Measurements from ENCODE around the gene LARGE2. TPM values are rescaled to one million over a fixed set of nuclear protein-coding genes. Genes with fewer than 3 reads are reported as not detected.

LARGE2 gene
- total RNA-seq, 2 experiments from 2014 or later: 0.60 to 1.3 TPM

GRCh38 chr11:45968901-45969300 lies 46.4 kb downstream of the LARGE2 start:
- H3K4me1 ChIP-seq (ENCODE audit: insufficient read depth, low read length, poor library complexity, severe bottlenecking): no peaks in the 10 kb centered on the region
- intact Hi-C loops (cut with micrococcal nuclease; ENCODE audit: unreplicated experiment): no loop called here
- ChIA-PET CTCF (ENCODE audit: unreplicated experiment) (no interaction called here), POLR2A (interaction anchor here (1.2 kb wide), 1 partner anchor 16 kb away, joined by 3 read pairs; no protein-coding TSS in a partner anchor)
- no peaks in the 10 kb centered on the region for H3K79me2 ChIP-seq (ENCODE audit: insufficient read depth, low read depth, low read length)
- no peak overlapping the region for H3K4me2 ChIP-seq (ENCODE audit: low read length)
- H4K20me1 ChIP-seq (ENCODE audit: insufficient read depth, low read length): no peaks in the 10 kb centered on the region
- TF ChIP-seq, protein P1, sequence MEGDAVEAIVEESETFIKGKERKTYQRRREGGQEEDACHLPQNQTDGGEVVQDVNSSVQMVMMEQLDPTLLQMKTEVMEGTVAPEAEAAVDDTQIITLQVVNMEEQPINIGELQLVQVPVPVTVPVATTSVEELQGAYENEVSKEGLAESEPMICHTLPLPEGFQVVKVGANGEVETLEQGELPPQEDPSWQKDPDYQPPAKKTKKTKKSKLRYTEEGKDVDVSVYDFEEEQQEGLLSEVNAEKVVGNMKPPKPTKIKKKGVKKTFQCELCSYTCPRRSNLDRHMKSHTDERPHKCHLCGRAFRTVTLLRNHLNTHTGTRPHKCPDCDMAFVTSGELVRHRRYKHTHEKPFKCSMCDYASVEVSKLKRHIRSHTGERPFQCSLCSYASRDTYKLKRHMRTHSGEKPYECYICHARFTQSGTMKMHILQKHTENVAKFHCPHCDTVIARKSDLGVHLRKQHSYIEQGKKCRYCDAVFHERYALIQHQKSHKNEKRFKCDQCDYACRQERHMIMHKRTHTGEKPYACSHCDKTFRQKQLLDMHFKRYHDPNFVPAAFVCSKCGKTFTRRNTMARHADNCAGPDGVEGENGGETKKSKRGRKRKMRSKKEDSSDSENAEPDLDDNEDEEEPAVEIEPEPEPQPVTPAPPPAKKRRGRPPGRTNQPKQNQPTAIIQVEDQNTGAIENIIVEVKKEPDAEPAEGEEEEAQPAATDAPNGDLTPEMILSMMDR (conservative IDR thresholded peaks at IDR 0.05; ENCODE audit: low read length): no peak
- no peak for TF ChIP-seq EZH2phosphoT487 (IDR thresholded peaks at IDR 0.05; ENCODE audit: borderline replicate concordance, low read depth, low read length)
- peaks cover 51% of the 10 kb centered on the region for H3K36me3 ChIP-seq (ENCODE audit: insufficient read depth, low read length)
- H3K27ac ChIP-seq (ENCODE audit: low read depth, low read length, poor library complexity, severe bottlenecking): no peak overlapping the region
- no peaks in the 10 kb centered on the region for H3K9me3 ChIP-seq (ENCODE audit: low read length)
- no peak overlapping the region for H3K4me3 ChIP-seq (ENCODE audit: low read depth, low read length, poor library complexity, severe bottlenecking)
- no peak overlapping the region for H2AFZ ChIP-seq (ENCODE audit: low read length)
- BruUV-seq (replicated peaks): no TSS peak
- H3K9me2 ChIP-seq (ENCODE audit: insufficient read depth, low read length): no peaks in the 10 kb centered on the region
- DNase-seq (ENCODE audit: low spot score): no peak

DNA sequence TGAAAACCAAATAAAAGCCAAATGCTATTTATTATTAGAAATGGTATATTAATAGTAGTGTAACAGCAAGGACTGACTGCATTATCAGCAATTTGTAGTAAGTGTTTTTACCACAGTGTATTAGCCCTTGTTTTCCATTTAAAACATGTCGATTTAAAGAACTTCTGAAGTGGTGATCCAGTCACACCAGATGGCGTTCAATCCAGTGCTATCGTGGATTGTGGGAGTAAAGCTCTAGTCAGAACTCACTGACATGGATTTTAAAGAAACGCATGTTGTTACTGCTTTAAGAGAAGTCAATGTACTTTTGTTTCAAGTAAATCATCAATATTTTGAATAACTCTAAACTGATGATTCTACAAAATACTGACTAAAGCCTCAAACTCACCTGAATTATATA lies 51.1 kb downstream of the LARGE2 start:
- H3K27ac ChIP-seq (ENCODE audit: low read depth, low read length, poor library complexity, severe bottlenecking): no peak overlapping the region
- POLR2A ChIA-PET: interaction anchor here (0.6 kb wide), 1 partner anchor 16 kb away, joined by 3 read pairs; no protein-coding TSS in a partner anchor
- TF ChIP-seq EZH2phosphoT487 (IDR thresholded peaks at IDR 0.05; ENCODE audit: borderline replicate concordance, low read depth, low read length): no peak
- TF ChIP-seq, protein P1 (conservative IDR thresholded peaks at IDR 0.05; ENCODE audit: low read length): no peak
- no peaks in the 10 kb centered on the region for H4K20me1 ChIP-seq (ENCODE audit: insufficient read depth, low read length)
- no peak for DNase-seq (ENCODE audit: low spot score)
- no peaks in the 10 kb centered on the region for H3K9me2 ChIP-seq (ENCODE audit: insufficient read depth, low read length)
- no peak overlapping the region for H3K4me2 ChIP-seq (ENCODE audit: low read length)
- BruUV-seq (replicated peaks): no TSS peak
- peaks cover 49% of the 10 kb centered on the region for H3K36me3 ChIP-seq (ENCODE audit: insufficient read depth, low read length)
- no peak overlapping the region for H2AFZ ChIP-seq (ENCODE audit: low read length)
- no peaks in the 10 kb centered on the region for H3K79me2 ChIP-seq (ENCODE audit: insufficient read depth, low read depth, low read length)
- H3K4me1 ChIP-seq (ENCODE audit: insufficient read depth, low read length, poor library complexity, severe bottlenecking): no peaks in the 10 kb centered on the region
- no peak overlapping the region for H3K4me3 ChIP-seq (ENCODE audit: low read depth, low read length, poor library complexity, severe bottlenecking)
- intact Hi-C loops (cut with micrococcal nuclease; ENCODE audit: unreplicated experiment): no loop called here
- no peaks in the 10 kb centered on the region for H3K9me3 ChIP-seq (ENCODE audit: low read length)
- CTCF ChIA-PET (ENCODE audit: unreplicated experiment): no interaction called here

DNA sequence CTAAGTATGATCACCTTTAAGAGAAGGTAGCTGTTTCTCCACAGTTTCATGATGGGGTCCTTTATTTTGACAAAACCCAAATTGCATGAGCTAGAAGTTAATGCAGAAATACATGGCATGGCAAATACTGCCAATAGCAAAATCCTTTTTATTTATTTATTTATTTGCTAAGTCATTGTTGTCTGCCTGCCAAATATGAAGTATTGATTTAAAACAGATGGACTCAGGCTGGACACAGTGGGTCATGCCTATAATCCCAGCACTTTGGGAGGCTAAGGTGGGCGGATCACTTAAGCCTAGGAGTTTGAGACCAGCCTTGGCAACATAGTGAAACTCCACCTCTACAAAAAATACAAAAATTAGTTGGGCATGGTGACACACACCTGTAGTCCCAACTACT lies 52.4 kb downstream of the LARGE2 start:
- H2AFZ ChIP-seq (ENCODE audit: low read length): no peak overlapping the region
- H3K36me3 ChIP-seq (ENCODE audit: insufficient read depth, low read length): peaks cover 47% of the 10 kb centered on the region
- no peak for DNase-seq (ENCODE audit: low spot score)
- no peaks in the 10 kb centered on the region for H3K9me2 ChIP-seq (ENCODE audit: insufficient read depth, low read length)
- no peaks in the 10 kb centered on the region for H4K20me1 ChIP-seq (ENCODE audit: insufficient read depth, low read length)
- H3K27ac ChIP-seq (ENCODE audit: low read depth, low read length, poor library complexity, severe bottlenecking): no peak overlapping the region
- H3K4me1 ChIP-seq (ENCODE audit: insufficient read depth, low read length, poor library complexity, severe bottlenecking): no peaks in the 10 kb centered on the region
- intact Hi-C loops (cut with micrococcal nuclease; ENCODE audit: unreplicated experiment): no loop called here
- H3K79me2 ChIP-seq (ENCODE audit: insufficient read depth, low read depth, low read length): no peaks in the 10 kb centered on the region
- ChIA-PET POLR2A (no interaction called here), CTCF (ENCODE audit: unreplicated experiment) (no interaction called here)
- no peaks in the 10 kb centered on the region for H3K9me3 ChIP-seq (ENCODE audit: low read length)
- H3K4me2 ChIP-seq (ENCODE audit: low read length): no peak overlapping the region
- TF ChIP-seq EZH2phosphoT487 (IDR thresholded peaks at IDR 0.05; ENCODE audit: borderline replicate concordance, low read depth, low read length): no peak
- TF ChIP-seq, protein P1 (conservative IDR thresholded peaks at IDR 0.05; ENCODE audit: low read length): no peak
- BruUV-seq (replicated peaks): no TSS peak
- no peak overlapping the region for H3K4me3 ChIP-seq (ENCODE audit: low read depth, low read length, poor library complexity, severe bottlenecking)

Other genes starting within 250 kb of the LARGE2 start
- 2.1 and 3.3 TPM in 2 replicates for gene SLC35C1, start 117.5 kb upstream of the LARGE2 start, total RNA-seq (2014; rRNA removed; shearing (Covaris generic))
- gene SLC35C1, start 117.5 kb upstream of the LARGE2 start, total RNA-seq (2022): 7.9 and 9.2 TPM in 2 replicates
- 19.2 and 24.5 TPM in 2 replicates for gene CRY2, start 75.2 kb upstream of the LARGE2 start, total RNA-seq (2014; rRNA removed; shearing (Covaris generic))
- 24.6 and 27.2 TPM in 2 replicates for gene CRY2, start 75.2 kb upstream of the LARGE2 start, total RNA-seq (2022)
- 2.2 and 2.9 TPM in 2 replicates for gene MAPK8IP1, start 37.0 kb upstream of the LARGE2 start, total RNA-seq (2014; rRNA removed; shearing (Covaris generic))
- 1.5 and 2.2 TPM in 2 replicates for gene MAPK8IP1, start 37.0 kb upstream of the LARGE2 start, total RNA-seq (2022)
- gene FREY1, start 15.4 kb upstream of the LARGE2 start, total RNA-seq (2014; rRNA removed; shearing (Covaris generic)): 2.4 and 3.3 TPM in 2 replicates
- gene FREY1, start 15.4 kb upstream of the LARGE2 start, total RNA-seq (2022): 3.7 and 4.3 TPM in 2 replicates
- 41.0 TPM in 2 replicates for gene PEX16, start 4.8 kb upstream of the LARGE2 start, total RNA-seq (2014; rRNA removed; shearing (Covaris generic))
- 42.1 and 43.9 TPM in 2 replicates for gene PEX16, start 4.8 kb upstream of the LARGE2 start, total RNA-seq (2022)
- 22.3 and 23.1 TPM in 2 replicates for gene PHF21A, start 198.8 kb downstream of the LARGE2 start, total RNA-seq (2014; rRNA removed; shearing (Covaris generic))
- 56.1 and 61.3 TPM in 2 replicates for gene PHF21A, start 198.8 kb downstream of the LARGE2 start, total RNA-seq (2022)

All from OCI-LY7 (cell line).